SU-DHL-6 (cell line): ENCODE measurements around the gene SPATA6.

Source experiments
- H2AFZ ChIP-seq: fragments of 200-600 bp; sonication (generic); 2 replicates; pipeline ENCODE4 v1.6.1; 2014; ENCODE audit warnings: low read depth, mild to moderate bottlenecking, moderate library complexity, mixed read lengths, antibody characterized with exemption, low read length; ENCODE audit not compliant: severe bottlenecking
- H3F3A ChIP-seq: fragments of 200-600 bp; shearing (Covaris generic); 2 replicates; pipeline ENCODE4 v1.6.0; 2016; ENCODE audit warnings: antibody characterized with exemption, mild to moderate bottlenecking; ENCODE audit not compliant: insufficient read depth
- H3K27ac ChIP-seq: fragments of 200-600 bp; sonication (generic); 2 replicates; pipeline ENCODE4 v1.5.1; 2016; ENCODE audit warnings: low read depth, mild to moderate bottlenecking, low read length, moderate library complexity, mixed read lengths
- H3K27me3 ChIP-seq: fragments of 200-600 bp; sonication (generic), shearing (Covaris generic); 2 replicates; pipeline ENCODE4 v1.6.0; 2014; ENCODE audit warnings: mild to moderate bottlenecking, low read length
- H3K36me3 ChIP-seq: fragments of 200-600 bp; sonication (generic); 2 replicates; pipeline ENCODE4 v1.6.1; 2014; ENCODE audit warnings: mild to moderate bottlenecking, low read length, mixed read lengths
- H3K4me2 ChIP-seq: fragments of 300-600, 200-600 bp; shearing (Covaris generic), sonication (generic); 2 replicates; pipeline ENCODE4 v1.6.0; 2014; ENCODE audit warnings: low read length, low read depth, mild to moderate bottlenecking; ENCODE audit not compliant: poor library complexity, severe bottlenecking
- H3K4me3 ChIP-seq: fragments of 200-600 bp; sonication (generic); 2 replicates; pipeline ENCODE4 v1.5.1; 2014; ENCODE audit warnings: antibody characterized with exemption, low read length, mild to moderate bottlenecking, mixed read lengths; ENCODE audit not compliant: insufficient read depth, poor library complexity, severe bottlenecking
- H3K79me2 ChIP-seq: fragments of 200-600 bp; sonication (generic); 2 replicates; pipeline ENCODE4 v1.6.1; 2014; ENCODE audit warnings: mild to moderate bottlenecking, low read length, moderate library complexity; ENCODE audit not compliant: insufficient read depth
- H3K9ac ChIP-seq: fragments of 200-600 bp; sonication (generic); 2 replicates; pipeline ENCODE4 v1.7.0; 2014; ENCODE audit warnings: mild to moderate bottlenecking, low read length
- H3K9me2 ChIP-seq: fragments of 200-600 bp; sonication (generic); replicated peaks from 2 replicates; pipeline ENCODE4 v1.6.1; 2014; ENCODE audit warnings: low read length; ENCODE audit not compliant: insufficient read depth
- H3K9me3 ChIP-seq: fragments of 200-600 bp; sonication (generic); 2 replicates; pipeline ENCODE4 v1.6.1; 2014; ENCODE audit warnings: low read length, mixed read lengths; ENCODE audit not compliant: insufficient read depth
- H4K20me1 ChIP-seq: fragments of 200-600 bp; sonication (generic); 2 replicates; pipeline ENCODE4 v1.6.1; 2014; ENCODE audit warnings: low read depth, mild to moderate bottlenecking, antibody characterized with exemption, low read length, moderate library complexity, mixed read lengths
- CTCF ChIP-seq: fragments of 200-600 bp; sonication (generic); IDR thresholded peaks from one replicate; pipeline ENCODE4 v1.5.1; 2017; ENCODE audit warnings: antibody characterized with exemption, mild to moderate bottlenecking, low read length, moderate library complexity; ENCODE audit not compliant: insufficient read depth, poor library complexity, severe bottlenecking
- EZH2phosphoT487 ChIP-seq: fragments of 200-600 bp; sonication (generic), shearing (Covaris generic); conservative IDR thresholded peaks from 2 replicates; pipeline ENCODE4 v1.6.1; 2018; ENCODE audit warnings: mild to moderate bottlenecking, antibody characterized with exemption, low read length, moderate library complexity, mixed read lengths

The SPATA6 gene

GRCh38 chr1:48495911-48496310 lies 23.9 kb upstream of the SPATA6 start:
- Histone ChIP-seq H4K20me1 (no peaks in the 10 kb centered on the region), H3K27me3 (no peaks in the 10 kb centered on the region), H3K9ac (no peak overlapping the region), H2AFZ (no peak overlapping the region), H3K9me3 (no peaks in the 10 kb centered on the region), H3F3A (no peaks in the 10 kb centered on the region), H3K79me2 (no peaks in the 10 kb centered on the region), H3K36me3 (no peaks in the 10 kb centered on the region), H3K4me2 (no peak overlapping the region), H3K4me3 (no peak overlapping the region), H3K9me2 (no peaks in the 10 kb centered on the region), H3K27ac (no peak overlapping the region)
- TF ChIP-seq EZH2phosphoT487 = no peak
- TF ChIP-seq CTCF = no peak

- no peaks in the 10 kb centered on the region for H4K20me1 ChIP-seq
- H3K9me3 ChIP-seq = no peaks in the 10 kb centered on the region
- H3K36me3 ChIP-seq = no peaks in the 10 kb centered on the region
- H3K27me3 ChIP-seq = no peaks in the 10 kb centered on the region
- H2AFZ ChIP-seq = no peak overlapping the region
- H3K9ac ChIP-seq = no peak overlapping the region
- no peak overlapping the region for H3K4me3 ChIP-seq
- no peaks in the 10 kb centered on the region for H3K9me2 ChIP-seq
- no peaks in the 10 kb centered on the region for H3K79me2 ChIP-seq
- no peak overlapping the region for H3K4me2 ChIP-seq
- H3K27ac ChIP-seq = no peak overlapping the region
- TF ChIP-seq EZH2phosphoT487 (no peak), CTCF (no peak)
- H3F3A ChIP-seq = no peaks in the 10 kb centered on the region
These were observed 23.2 kb upstream of the SPATA6 start for GRCh38 chr1:48495166-48495565.

GRCh38 chr1:48493970-48494769 lies 22.2 kb upstream of the SPATA6 start:
- H3K36me3 ChIP-seq = no peaks in the 10 kb centered on the region
- H4K20me1 ChIP-seq = no peaks in the 10 kb centered on the region
- no peak overlapping the region for H2AFZ ChIP-seq
- no peaks in the 10 kb centered on the region for H3K9me3 ChIP-seq
- no peak overlapping the region for H3K27ac ChIP-seq
- no peaks in the 10 kb centered on the region for H3K27me3 ChIP-seq
- H3K4me2 ChIP-seq = no peak overlapping the region
- no peaks in the 10 kb centered on the region for H3K9me2 ChIP-seq
- TF ChIP-seq CTCF (no peak), EZH2phosphoT487 (no peak)
- H3F3A ChIP-seq = no peaks in the 10 kb centered on the region
- no peak overlapping the region for H3K4me3 ChIP-seq
- H3K9ac ChIP-seq = no peak overlapping the region
- H3K79me2 ChIP-seq = no peaks in the 10 kb centered on the region
